KMS-11 (cell line): Measurements from ENCODE around the gene LRRC17.

Source experiments
- H2AFZ ChIP-seq: fragments of 200-600 bp; sonication (generic); 2 replicates; pipeline ENCODE4 v1.6.1; 2016; ENCODE audit warnings: antibody characterized with exemption, mixed run types, low read depth
- H3K27ac ChIP-seq: fragments of 200-600 bp; sonication (generic); 2 replicates; pipeline ENCODE4 v1.6.1; 2016; ENCODE audit warnings: mild to moderate bottlenecking, mixed run types
- H3K27me3 ChIP-seq: fragments of 200-600 bp; sonication (generic); 2 replicates; pipeline ENCODE4 v1.6.1; 2017; ENCODE audit warnings: mild to moderate bottlenecking, low read depth, mixed run types, moderate library complexity; ENCODE audit not compliant: insufficient read depth
- H3K36me3 ChIP-seq: fragments of 200-600 bp; sonication (generic); 2 replicates; pipeline ENCODE4 v1.6.1; 2017; ENCODE audit warnings: mild to moderate bottlenecking, mixed run types; ENCODE audit not compliant: insufficient read depth
- H3K4me1 ChIP-seq: fragments of 200-600 bp; sonication (generic); 2 replicates; pipeline ENCODE4 v1.6.1; 2016; ENCODE audit warnings: mild to moderate bottlenecking, low read depth, mixed run types; ENCODE audit not compliant: poor library complexity, severe bottlenecking
- H3K4me2 ChIP-seq: fragments of 200-600 bp; sonication (generic); 2 replicates; pipeline ENCODE4 v1.7.0; 2016; ENCODE audit warnings: mild to moderate bottlenecking, mixed run types
- H3K4me3 ChIP-seq: fragments of 200-600 bp; sonication (generic); IDR thresholded peaks from 2 replicates; pipeline ENCODE4 v1.6.1; 2017; ENCODE audit warnings: low read depth, low read length, mixed read lengths; ENCODE audit not compliant: insufficient read depth
- H3K79me2 ChIP-seq: fragments of 200-600 bp; sonication (generic); 2 replicates; pipeline ENCODE4 v1.6.1; 2016; ENCODE audit warnings: low read depth, mixed run types; ENCODE audit not compliant: insufficient read depth
- H3K9ac ChIP-seq: fragments of 200-600 bp; sonication (generic); 2 replicates; pipeline ENCODE4 v1.6.1; 2016; ENCODE audit warnings: mild to moderate bottlenecking, mixed run types
- H4K20me1 ChIP-seq: fragments of 200-600 bp; sonication (generic); 2 replicates; pipeline ENCODE4 v1.6.1; 2016; ENCODE audit warnings: mild to moderate bottlenecking, mixed run types; ENCODE audit not compliant: insufficient read depth
- TF ChIP-seq, protein P1 (sequence below): fragments of 200-600 bp; sonication (generic); conservative IDR thresholded peaks from 2 replicates; pipeline ENCODE4 v1.6.1; 2017; ENCODE audit warnings: low read depth, mild to moderate bottlenecking, antibody characterized with exemption, low read length, moderate library complexity, mixed read lengths

Gene LRRC17

DNA sequence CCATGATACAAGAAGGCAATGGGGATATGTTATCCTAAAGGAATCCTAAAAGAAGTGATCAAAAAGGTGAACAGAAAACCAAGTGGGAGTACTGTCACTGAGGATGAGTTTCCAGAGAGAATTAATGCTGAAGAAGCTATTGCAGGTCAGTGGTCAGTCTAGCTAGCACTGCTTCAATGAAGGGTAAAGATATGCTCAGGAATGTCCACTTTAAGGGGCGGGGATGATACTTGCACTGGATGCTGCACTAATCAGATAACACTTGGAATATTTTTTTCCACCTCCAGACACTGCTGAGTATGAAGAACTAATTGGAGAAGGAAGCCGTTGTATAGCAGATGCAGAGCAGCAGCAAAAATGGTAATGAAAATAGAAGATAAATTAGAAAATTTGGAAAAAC is 75.3 kb downstream of the LRRC17 start:
- H3K4me3 ChIP-seq = no peak overlapping the region
- no peaks in the 10 kb centered on the region for H4K20me1 ChIP-seq
- TF ChIP-seq, protein P1, sequence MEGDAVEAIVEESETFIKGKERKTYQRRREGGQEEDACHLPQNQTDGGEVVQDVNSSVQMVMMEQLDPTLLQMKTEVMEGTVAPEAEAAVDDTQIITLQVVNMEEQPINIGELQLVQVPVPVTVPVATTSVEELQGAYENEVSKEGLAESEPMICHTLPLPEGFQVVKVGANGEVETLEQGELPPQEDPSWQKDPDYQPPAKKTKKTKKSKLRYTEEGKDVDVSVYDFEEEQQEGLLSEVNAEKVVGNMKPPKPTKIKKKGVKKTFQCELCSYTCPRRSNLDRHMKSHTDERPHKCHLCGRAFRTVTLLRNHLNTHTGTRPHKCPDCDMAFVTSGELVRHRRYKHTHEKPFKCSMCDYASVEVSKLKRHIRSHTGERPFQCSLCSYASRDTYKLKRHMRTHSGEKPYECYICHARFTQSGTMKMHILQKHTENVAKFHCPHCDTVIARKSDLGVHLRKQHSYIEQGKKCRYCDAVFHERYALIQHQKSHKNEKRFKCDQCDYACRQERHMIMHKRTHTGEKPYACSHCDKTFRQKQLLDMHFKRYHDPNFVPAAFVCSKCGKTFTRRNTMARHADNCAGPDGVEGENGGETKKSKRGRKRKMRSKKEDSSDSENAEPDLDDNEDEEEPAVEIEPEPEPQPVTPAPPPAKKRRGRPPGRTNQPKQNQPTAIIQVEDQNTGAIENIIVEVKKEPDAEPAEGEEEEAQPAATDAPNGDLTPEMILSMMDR = no peak
- H3K27me3 ChIP-seq = no peaks in the 10 kb centered on the region
- H3K27ac ChIP-seq = no peak overlapping the region
- no peak overlapping the region for H3K9ac ChIP-seq
- no peak overlapping the region for H2AFZ ChIP-seq
- H3K36me3 ChIP-seq = no peaks in the 10 kb centered on the region
- H3K79me2 ChIP-seq = no peaks in the 10 kb centered on the region
- H3K4me1 ChIP-seq = no peaks in the 10 kb centered on the region
- no peak overlapping the region for H3K4me2 ChIP-seq

DNA sequence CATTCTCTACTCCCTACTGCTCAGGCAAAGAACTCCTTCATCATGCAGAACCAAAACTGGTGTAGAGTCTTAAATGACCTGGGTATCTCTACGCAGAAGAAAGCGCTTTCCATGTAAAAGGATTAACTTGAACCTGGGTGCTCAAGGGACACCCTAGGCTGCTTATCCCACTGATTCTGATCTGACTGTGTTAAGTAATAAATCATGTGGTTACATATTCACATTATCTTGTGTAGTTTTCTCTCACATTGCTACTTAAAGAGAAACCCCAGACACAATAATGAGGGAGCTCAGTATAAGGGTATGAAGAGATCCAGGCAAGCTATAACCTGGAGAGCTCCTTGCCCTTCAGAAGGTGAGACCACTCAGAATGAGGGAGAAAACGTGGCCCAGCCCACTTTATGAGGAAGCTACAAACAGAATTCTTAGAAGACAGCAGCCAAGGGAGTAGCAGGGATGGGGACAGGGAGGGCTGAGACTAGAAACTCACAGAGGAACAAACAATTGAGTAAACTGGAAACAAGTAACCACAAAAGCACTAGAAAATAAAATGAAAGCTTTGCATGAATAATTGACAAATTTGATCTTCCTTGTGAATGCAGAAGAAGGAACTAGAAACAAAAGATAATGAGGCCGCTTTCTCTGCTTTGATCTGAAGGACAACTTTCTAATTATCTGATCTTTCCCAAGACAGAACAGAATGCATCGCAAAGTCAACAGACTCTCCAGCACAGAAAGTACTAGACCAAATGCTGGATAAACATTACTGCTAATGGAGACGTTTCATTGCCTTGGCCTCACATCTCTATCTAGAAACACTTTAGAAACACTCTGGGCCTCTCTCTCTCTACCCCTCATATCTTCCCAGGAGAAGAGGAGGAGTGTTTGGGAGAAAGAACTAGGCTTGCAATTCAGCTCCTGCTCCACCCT is 76.1 kb downstream of the LRRC17 start:
- H3K79me2 ChIP-seq = no peaks in the 10 kb centered on the region
- TF ChIP-seq, protein P1 = no peak
- no peaks in the 10 kb centered on the region for H3K27me3 ChIP-seq
- H3K27ac ChIP-seq = no peak overlapping the region
- no peaks in the 10 kb centered on the region for H3K36me3 ChIP-seq
- H3K9ac ChIP-seq = no peak overlapping the region
- no peaks in the 10 kb centered on the region for H4K20me1 ChIP-seq
- no peak overlapping the region for H2AFZ ChIP-seq
- no peaks in the 10 kb centered on the region for H3K4me1 ChIP-seq
- no peak overlapping the region for H3K4me3 ChIP-seq
- no peak overlapping the region for H3K4me2 ChIP-seq

DNA sequence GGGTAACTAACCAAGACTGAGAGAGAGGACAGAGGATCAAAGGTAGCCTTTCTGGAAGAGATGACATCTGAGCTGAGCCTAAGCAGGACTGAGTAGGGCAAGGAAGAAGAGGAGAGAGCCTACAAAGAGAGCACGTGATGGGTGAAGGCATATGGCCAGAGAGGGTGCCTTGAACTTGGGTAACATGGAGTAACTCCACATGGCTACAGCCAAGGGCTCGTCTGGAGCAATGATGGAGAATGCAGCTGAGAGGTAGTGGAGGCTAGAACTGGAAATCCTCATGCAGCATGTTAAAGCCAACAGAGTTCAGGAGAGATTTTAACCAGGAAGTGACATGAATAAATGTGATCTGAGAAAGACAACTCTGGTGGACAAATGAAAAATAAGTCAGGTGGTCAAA is 77.8 kb downstream of the LRRC17 start:
- Histone ChIP-seq H4K20me1 (no peaks in the 10 kb centered on the region), H3K79me2 (no peaks in the 10 kb centered on the region), H2AFZ (no peak overlapping the region), H3K4me2 (no peak overlapping the region), H3K4me1 (no peaks in the 10 kb centered on the region), H3K36me3 (no peaks in the 10 kb centered on the region), H3K27ac (no peak overlapping the region), H3K9ac (no peak overlapping the region), H3K27me3 (no peaks in the 10 kb centered on the region), H3K4me3 (no peak overlapping the region)
- TF ChIP-seq, protein P1 = no peak

DNA sequence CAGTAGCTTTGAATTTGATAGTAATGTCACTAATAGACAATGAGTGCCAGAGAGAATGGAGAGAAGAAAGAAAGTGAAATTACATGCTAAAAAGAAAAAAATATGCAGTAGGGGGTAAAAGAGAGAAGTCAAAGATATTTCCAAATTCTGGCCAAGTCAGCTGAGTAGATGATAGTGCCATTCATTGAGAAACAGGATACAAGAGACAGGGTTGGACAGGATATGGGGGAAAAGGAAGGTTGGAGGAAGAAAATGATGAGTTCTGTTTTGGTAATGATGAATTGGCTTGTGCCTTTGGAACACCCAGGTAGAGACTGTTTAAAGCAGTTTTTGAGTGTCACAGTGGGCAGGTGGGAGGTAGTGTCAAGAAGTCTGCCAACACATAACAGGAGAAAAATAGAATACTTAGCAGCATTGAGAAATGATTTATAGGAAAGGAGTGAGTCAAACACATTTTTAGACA is 78.3 kb downstream of the LRRC17 start:
- Histone ChIP-seq H3K27ac (no peak overlapping the region), H3K4me3 (no peak overlapping the region)
- TF ChIP-seq, protein P1 = no peak

More for the DNA sequence above, 78.3 kb downstream of the LRRC17 start:
- H3K79me2 ChIP-seq = no peaks in the 10 kb centered on the region
- H3K36me3 ChIP-seq = no peaks in the 10 kb centered on the region
- H3K4me2 ChIP-seq = no peak overlapping the region
- no peak overlapping the region for H3K9ac ChIP-seq
- no peaks in the 10 kb centered on the region for H3K4me1 ChIP-seq
- H2AFZ ChIP-seq = no peak overlapping the region
- H4K20me1 ChIP-seq = no peaks in the 10 kb centered on the region
- H3K27me3 ChIP-seq = no peaks in the 10 kb centered on the region
